B cell (primary cell): ENCODE data around the gene BIRC7. TPM values are rescaled to one million over a fixed set of nuclear protein-coding genes. Genes with fewer than 3 reads are reported as not detected.

Experiments
- ATAC-seq: fragments of 200-7000 bp; cut with Tn5 transposase; one replicate; pipeline ENCODE4 v1.10.0; 2021; ENCODE audit warnings: low read depth, mild to moderate bottlenecking, moderate number of reproducible peaks, moderate library complexity
- CTCF ChIA-PET: fragments of 350-600 bp; sonication (Branson Sonifier 250); formaldehyde crosslinking; loops from one replicate; lab custom pipeline; 2021; ENCODE audit warnings: antibody characterized with exemption, inconsistent platforms; lab: Charles Lee
- POLR2A ChIA-PET: fragments of 350-600 bp; sonication (Branson Sonifier 250); formaldehyde crosslinking; loops from one replicate; lab custom pipeline; 2021; ENCODE audit warnings: antibody characterized with exemption; lab: Charles Lee
- DNase-seq: peaks from one replicate; pipeline ENCODE4 v3.0.0; 2013
- H2AFZ ChIP-seq: 2 replicates; pipeline ENCODE4 v1.6.1; 2012; ENCODE audit warnings: mild to moderate bottlenecking, low read depth, low read length; ENCODE audit not compliant: insufficient read depth, poor library complexity, severe bottlenecking
- H3K27ac ChIP-seq, 2 donors: 1 replicate in 1 of 2; 2 replicates in 1 of 2; pipeline ENCODE4 v1.5.1; 2012 to 2013; ENCODE audit warnings: low read length in 2 of 2, mild to moderate bottlenecking in 2 of 2, moderate library complexity in 1 of 2
- H3K27me3 ChIP-seq, 4 experiments: fragments of 200-600 bp in 1 of 4; sonication (generic) in 1 of 4; replicated peaks in 1 of 4; 1 replicate in 2 of 4; 2 replicates in 2 of 4; pipeline versions ENCODE4 v1.6.1 to v1.7.0; 2013 to 2016; ENCODE audit warnings: low read length in 3 of 4, mild to moderate bottlenecking in 2 of 4, mixed read lengths in 1 of 4, moderate library complexity in 1 of 4; ENCODE audit not compliant: insufficient read depth in 4 of 4, control insufficient read depth in 3 of 4; ENCODE audit errors: control extremely low read depth in 1 of 4
- H3K36me3 ChIP-seq, 2 experiments: replicated peaks in 1 of 2; 1 replicate in 1 of 2; 2 replicates in 1 of 2; pipeline versions ENCODE4 v1.6.1 to v1.7.1; 2013; ENCODE audit warnings: low read length in 1 of 2; ENCODE audit not compliant: insufficient read depth in 2 of 2, control insufficient read depth in 1 of 2; ENCODE audit errors: control extremely low read depth in 1 of 2, extremely low read depth in 1 of 2
- H3K4me1 ChIP-seq, 2 donors: fragments of 200-600 bp in 1 of 2; sonication (generic) in 1 of 2; 1 replicate in 1 of 2; 2 replicates in 1 of 2; pipeline versions ENCODE4 v1.5.1 to v1.6.1; 2013 to 2017; ENCODE audit warnings: low read length in 2 of 2; ENCODE audit not compliant: control insufficient read depth in 2 of 2, insufficient read depth in 2 of 2
- H3K4me2 ChIP-seq: replicated peaks from 2 replicates; pipeline ENCODE3; 2012; ENCODE audit warnings: mild to moderate bottlenecking, low read depth, low read length; ENCODE audit not compliant: poor library complexity, severe bottlenecking
- H3K4me3 ChIP-seq, 5 experiments: fragments of 200-600 bp in 1 of 5; sonication (generic) in 1 of 5; 1 replicate in 3 of 5; 2 replicates in 2 of 5; pipeline versions ENCODE4 v1.5.1 to v1.7.0; 2011 to 2016; ENCODE audit warnings: low read length in 4 of 5, mild to moderate bottlenecking in 4 of 5, low read depth in 2 of 5, control low read depth in 1 of 5, moderate library complexity in 1 of 5; ENCODE audit not compliant: insufficient read depth in 1 of 5; ENCODE audit errors: control extremely low read depth in 1 of 5, extremely low read depth in 1 of 5
- H3K79me2 ChIP-seq: fragments of 200-600 bp; sonication (generic); one replicate; pipeline ENCODE4 v1.6.0; 2016; ENCODE audit warnings: low read length; ENCODE audit not compliant: control insufficient read depth, insufficient read depth
- H3K9ac ChIP-seq: fragments of 200-600 bp; sonication (generic); 2 replicates; pipeline ENCODE4 v1.6.1; 2017; ENCODE audit warnings: mild to moderate bottlenecking, low read length, moderate library complexity
- H3K9me3 ChIP-seq, 3 donors: one replicate each; pipeline versions ENCODE4 v1.6.1 to v1.7.1; 2013; ENCODE audit warnings: low read length in 2 of 3; ENCODE audit not compliant: control insufficient read depth in 2 of 3, insufficient read depth in 1 of 3; ENCODE audit errors: control extremely low read depth in 1 of 3
- H4K20me1 ChIP-seq: 2 replicates; pipeline ENCODE4 v1.6.0; 2012; ENCODE audit warnings: mild to moderate bottlenecking, low read length; ENCODE audit not compliant: insufficient read depth, control insufficient read depth, poor library complexity, severe bottlenecking
- H3K27ac Mint-ChIP-seq: one replicate; pipeline ENCODE4 v1.8.0; 2021; ENCODE audit warnings: mixed read lengths
- H3K27me3 Mint-ChIP-seq: one replicate; pipeline ENCODE4 v1.8.0; 2021; ENCODE audit warnings: mixed read lengths
- H3K4me1 Mint-ChIP-seq: one replicate; pipeline ENCODE4 v1.8.0; 2021; ENCODE audit warnings: mixed read lengths
- H3K4me3 Mint-ChIP-seq: one replicate; pipeline ENCODE4 v1.8.0; 2021; ENCODE audit warnings: mixed read lengths
- H3K9me3 Mint-ChIP-seq: one replicate; pipeline ENCODE4 v1.8.0; 2022; ENCODE audit warnings: mixed read lengths; ENCODE audit not compliant: insufficient read depth
- CTCF ChIP-seq: fragments of 200-600 bp; IDR thresholded peaks from one replicate; pipeline ENCODE4 v1.8.0; 2022; ENCODE audit warnings: antibody characterized with exemption, mild to moderate bottlenecking
- EZH2 ChIP-seq: IDR thresholded peaks from 2 replicates; pipeline ENCODE4 v1.6.1; 2012; ENCODE audit warnings: borderline replicate concordance, low read depth, mild to moderate bottlenecking, moderate library complexity, low read length; ENCODE audit not compliant: insufficient read depth, poor library complexity, severe bottlenecking
- WGBS: methylation state at CpG from one replicate; pipeline ENCODE4 v1.1.5; 2013; ENCODE audit warnings: missing lambda C conversion rate; ENCODE audit not compliant: insufficient coverage; 5-methylcytosine and 5-hydroxymethylcytosine counted together
- intact Hi-C: fragments of 100-400 bp; cut with micrococcal nuclease; formaldehyde crosslinking; loops from one replicate; pipeline ENCODE4 v1.10.0; 2022
- polyA plus RNA-seq: library from polyadenylated mRNA; depleted of rRNA; stranded (reverse); fragments of >200 nt; gene quantifications from 2 replicates; pipeline ENCODE4 v1.2.3, GENCODE V29; 2012
- total RNA-seq, 2 donors: library from RNA; stranded (reverse); fragments of 120-200 nt in 1 of 2; gene quantifications; 1 replicate in 1 of 2; 2 replicates in 1 of 2; pipeline versions ENCODE4 v1.2.3 to v1.2.4, GENCODE V29; 2013 to 2022

BIRC7 gene
- total and polyA plus RNA-seq, 2 donors (not counting 1 experiment from before 2014, with no cell fraction given), result 0.12 TPM; not detected in 1

GRCh38 chr20:63286781-63287696, 51.3 kb downstream of the BIRC7 start:
- no peaks in the 10 kb centered on the region for H3K27me3 Mint-ChIP-seq
- H3K4me1 Mint-ChIP-seq, result peaks cover 1% of the 10 kb centered on the region
- Histone ChIP-seq H3K27ac (no peak overlapping the region), H3K36me3 (peaks cover 0 to 11% of the 10 kb centered on the region in 2 experiments), H3K79me2 (no peaks in the 10 kb centered on the region), H3K4me3 (no peak overlapping the region), H3K4me2 (no peak overlapping the region), H4K20me1 (no peaks in the 10 kb centered on the region), H3K9ac (no peak overlapping the region), H3K27me3 (no peaks in the 10 kb centered on the region), H3K9me3 (no peaks in the 10 kb centered on the region), H3K4me1 (no peaks in the 10 kb centered on the region), H2AFZ (no peak overlapping the region)
- ChIA-PET POLR2A (interaction anchor here (0.6 kb wide), 1 partner anchor 310 kb away, joined by 3 read pairs; no protein-coding TSS in a partner anchor), CTCF (interaction anchor here (1.2 kb wide), 1 partner anchor 63 kb away, joined by 3 read pairs; no protein-coding TSS in a partner anchor)
- H3K4me3 Mint-ChIP-seq, result no peak overlapping the region
- DNase-seq (no peak), ATAC-seq (no peak)
- H3K9me3 Mint-ChIP-seq, result no peaks in the 10 kb centered on the region
- TF ChIP-seq EZH2 (no peak), CTCF (no peak)
- WGBS, result 94% methylated on average over 15 of the region's 23 CpGs
- intact Hi-C loops, result no loop called here
- no peak overlapping the region for H3K27ac Mint-ChIP-seq
